Small intestine (tissue), 7 donors: ENCODE measurements around the gene TICAM2. TPM values are rescaled to one million over a fixed set of nuclear protein-coding genes. Genes with fewer than 3 reads are reported as not detected.
A peak's percentile ranks its signal among the peaks of the same experiment; 100 is the strongest.

ENCODE experiments used
- DNase-seq, 2 donors: peaks; one replicate each; pipeline versions ENCODE4 v3.0.0 to v3.0.0-alpha.2; 2013
- FAIRE-seq: peaks from 2 replicates; lab custom pipeline; 2012; peaks lifted over from hg19 to GRCh38; lab: Jason Lieb, UNC
- H3K27ac ChIP-seq, 3 donors: one replicate each; pipeline ENCODE4 v1.5.1; 2013; ENCODE audit warnings: low read length in 2 of 3, mild to moderate bottlenecking in 2 of 3, control low read depth in 1 of 3, inconsistent platforms in 1 of 3, low read depth in 1 of 3, moderate library complexity in 1 of 3
- H3K27me3 ChIP-seq, 3 donors: one replicate each; pipeline ENCODE4 v1.6.1; 2013; ENCODE audit warnings: low read length in 3 of 3, inconsistent platforms in 1 of 3; ENCODE audit not compliant: control insufficient read depth in 3 of 3, insufficient read depth in 3 of 3
- H3K36me3 ChIP-seq, 3 donors: one replicate each; pipeline ENCODE4 v1.6.1; 2013; ENCODE audit warnings: low read length in 3 of 3, inconsistent platforms in 1 of 3, low read depth in 1 of 3, mild to moderate bottlenecking in 1 of 3, moderate library complexity in 1 of 3; ENCODE audit not compliant: control insufficient read depth in 3 of 3, insufficient read depth in 2 of 3
- H3K4me1 ChIP-seq, 3 donors: one replicate each; pipeline ENCODE4 v1.6.1; 2013; ENCODE audit warnings: low read length in 2 of 3, inconsistent platforms in 1 of 3, low read depth in 1 of 3, mild to moderate bottlenecking in 1 of 3, moderate library complexity in 1 of 3; ENCODE audit not compliant: control insufficient read depth in 3 of 3, insufficient read depth in 2 of 3
- H3K4me3 ChIP-seq, 3 donors: one replicate each; pipeline ENCODE4 v1.5.1; 2013; ENCODE audit warnings: low read length in 3 of 3, control low read depth in 1 of 3, inconsistent platforms in 1 of 3, low read depth in 1 of 3, mild to moderate bottlenecking in 1 of 3, moderate library complexity in 1 of 3
- H3K9me3 ChIP-seq, 2 donors: one replicate each; pipeline ENCODE4 v1.6.1; 2013; ENCODE audit warnings: low read depth in 1 of 2, low read length in 1 of 2; ENCODE audit not compliant: control insufficient read depth in 2 of 2, insufficient read depth in 1 of 2
- WGBS, 3 donors: extraction: QIAGEN DNeasy Blood & Tissue Kit; methylation state at CpG; one replicate each; pipeline ENCODE4 v1.1.7; 2013; 5-methylcytosine and 5-hydroxymethylcytosine counted together
- polyA plus RNA-seq, 4 donors: library from polyadenylated mRNA; stranded (reverse) in 3 of 4; unstranded in 1 of 4; fragments of 200-250 nt in 3 of 4; fragments of 120-200 nt in 1 of 4; gene quantifications; one replicate each; pipeline versions ENCODE4 v1.2.1 to v1.2.3, GENCODE V29; 2013
- donor health status: healthy with polysubstance abuse.
- donor health status: control.
- donor health status: control.
- donor health status: Bipolar disorder and iron deficiency.
- donor health status: healthy.

Gene TICAM2
- polyA plus RNA-seq, 4 donors, result 0.27 to 2.2 (median 1.5) TPM

- Histone ChIP-seq H3K4me3 (no peak overlapping the region), H3K27ac (no peak overlapping the region), H3K4me1 (no peaks in the 10 kb centered on the region), H3K27me3 (no peaks in the 10 kb centered on the region), H3K36me3 (no peaks in the 10 kb centered on the region), H3K9me3 (no peaks in the 10 kb centered on the region)
- WGBS, 3 donors, result 61 to 83% (median 80%) methylated on average over 3 of the region's 3 CpGs
- FAIRE-seq (no peak), DNase-seq (peak; percentile 33 to 41)
Measured at GRCh38 chr5:115557667-115558387, 44.5 kb downstream of the TICAM2 start.

GRCh38 chr5:115556276-115556675 is 46.0 kb downstream of the TICAM2 start:
- Histone ChIP-seq H3K27me3 (no peaks in the 10 kb centered on the region), H3K27ac (no peak overlapping the region), H3K4me3 (no peak overlapping the region), H3K36me3 (no peaks in the 10 kb centered on the region), H3K4me1 (no peaks in the 10 kb centered on the region), H3K9me3 (no peaks in the 10 kb centered on the region)
- 86 to 90% (median 90%) methylated on average over 2 of the region's 2 CpGs for WGBS, 3 donors
- no peak for DNase-seq
- no peak for FAIRE-seq

- Histone ChIP-seq H3K4me3 (no peak overlapping the region), H3K27ac (no peak overlapping the region), H3K4me1 (peaks cover 0 to 5% (median 2%) of the 10 kb centered on the region in 3 donors), H3K9me3 (no peaks in the 10 kb centered on the region), H3K36me3 (no peaks in the 10 kb centered on the region), H3K27me3 (no peaks in the 10 kb centered on the region)
- DNase-seq, result no peak
- no peak for FAIRE-seq
- WGBS, 3 donors, result 89 to 96% (median 90%) methylated on average over 4 of the region's 4 CpGs
Measured at GRCh38 chr5:115555084-115555633, 47.1 kb downstream of the TICAM2 start.

- Histone ChIP-seq H3K9me3 (peaks cover 0 to 6% of the 10 kb centered on the region in 2 donors), H3K4me1 (peaks cover 0 to 5% (median 2%) of the 10 kb centered on the region in 3 donors), H3K27ac (no peak overlapping the region), H3K27me3 (no peaks in the 10 kb centered on the region), H3K36me3 (no peaks in the 10 kb centered on the region), H3K4me3 (no peak overlapping the region)
- 95 to 96% (median 95%) methylated on average over 4 of the region's 4 CpGs for WGBS, 3 donors
- DNase-seq (no peak), FAIRE-seq (no peak)
Measured at GRCh38 chr5:115553082-115553481, 49.2 kb downstream of the TICAM2 start.

- FAIRE-seq, result no peak
- Histone ChIP-seq H3K27ac (no peak overlapping the region), H3K27me3 (no peaks in the 10 kb centered on the region), H3K36me3 (no peaks in the 10 kb centered on the region), H3K4me3 (no peak overlapping the region), H3K4me1 (peaks cover 0 to 5% (median 2%) of the 10 kb centered on the region in 3 donors), H3K9me3 (peaks cover 0 to 15% of the 10 kb centered on the region in 2 donors)
- 14 to 46% (median 28%) methylated on average over 4 of the region's 4 CpGs for WGBS, 3 donors
- DNase-seq, result peak; percentile 40 to 51
Measured at GRCh38 chr5:115551415-115551814, 50.9 kb downstream of the TICAM2 start.

- H3K9me3 ChIP-seq, result peaks cover 0 to 25% of the 10 kb centered on the region in 2 donors
- H3K36me3 ChIP-seq, result no peaks in the 10 kb centered on the region
- H3K27ac ChIP-seq, result no peak overlapping the region
- FAIRE-seq (no peak), DNase-seq (no peak)
- 52 to 85% (median 80%) methylated on average over 3 of the region's 3 CpGs for WGBS, 3 donors
- H3K27me3 ChIP-seq, result no peaks in the 10 kb centered on the region
- peaks cover 0 to 5% (median 2%) of the 10 kb centered on the region in 3 donors for H3K4me1 ChIP-seq
- H3K4me3 ChIP-seq, result no peak overlapping the region
Measured at GRCh38 chr5:115549154-115549553, 53.1 kb downstream of the TICAM2 start.

GRCh38 chr5:115548683-115549082 is 53.6 kb downstream of the TICAM2 start:
- Histone ChIP-seq H3K4me3 (no peak overlapping the region), H3K27me3 (no peaks in the 10 kb centered on the region), H3K27ac (no peak overlapping the region), H3K9me3 (peaks cover 0 to 25% of the 10 kb centered on the region in 2 donors), H3K36me3 (no peaks in the 10 kb centered on the region), H3K4me1 (peaks cover 0 to 5% (median 2%) of the 10 kb centered on the region in 3 donors)
- DNase-seq (no peak), FAIRE-seq (no peak)
- 93 to 97% (median 97%) methylated on average over 4 of the region's 4 CpGs for WGBS, 3 donors

- FAIRE-seq (no peak), DNase-seq (no peak)
- Histone ChIP-seq H3K4me3 (no peak overlapping the region), H3K4me1 (no peaks in the 10 kb centered on the region), H3K27ac (peak overlapping the region in 2 of 3 donors; percentile 29 to 70), H3K9me3 (peaks cover 0 to 25% of the 10 kb centered on the region in 2 donors), H3K36me3 (peaks cover 0 to 4% (median 4%) of the 10 kb centered on the region in 3 donors), H3K27me3 (no peaks in the 10 kb centered on the region)
- WGBS, 3 donors, result 96 to 98% (median 97%) methylated on average over 9 of the region's 9 CpGs
Measured at GRCh38 chr5:115545351-115545882, 56.9 kb downstream of the TICAM2 start.
